ENCODE results near the gene GZMA.

Gene GZMA

DNA sequence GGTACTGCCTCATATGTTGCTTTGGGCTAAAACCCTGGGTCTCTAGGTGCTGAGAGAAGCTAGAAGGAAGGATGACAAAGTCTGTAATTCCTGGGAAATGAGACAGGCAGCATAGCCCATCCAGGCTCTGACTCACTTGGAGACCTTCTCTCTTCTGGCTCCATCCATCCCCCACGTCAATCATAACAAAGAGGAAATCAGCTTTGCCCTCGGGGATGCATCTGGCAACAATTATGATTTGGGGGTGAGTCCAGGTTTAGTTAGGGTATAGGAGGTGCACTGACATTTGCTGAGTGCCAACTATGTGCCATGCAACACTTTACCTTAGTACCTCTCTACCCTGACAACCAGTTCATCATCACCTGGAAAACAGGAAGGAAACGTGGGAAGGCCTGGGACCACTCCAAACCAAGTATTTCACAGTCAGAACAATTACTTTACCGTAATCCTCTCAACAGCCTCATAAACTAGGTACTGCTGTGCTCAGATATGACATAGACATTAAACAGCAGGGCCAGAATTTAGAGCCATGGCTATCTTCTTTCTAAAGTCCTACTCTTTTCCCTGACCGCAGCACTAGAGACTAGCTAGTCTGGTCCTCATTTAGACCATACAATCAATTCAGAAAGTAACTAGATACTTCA lies 39.1 kb upstream of the GZMA start:
- DNase-seq = no peak
- no peak for ATAC-seq (ENCODE audit: insufficient read depth, low read depth)
- H3K9me3 ChIP-seq (ENCODE audit: insufficient read depth, low read length, severe bottlenecking) = no peaks in the 10 kb centered on the region
- peaks cover 16% of the 10 kb centered on the region for H3K4me1 ChIP-seq (ENCODE audit: insufficient read depth, low read length)
- H3K79me2 ChIP-seq (ENCODE audit: insufficient read depth, low read length) = no peaks in the 10 kb centered on the region
- no peak overlapping the region for H3K4me2 ChIP-seq (ENCODE audit: insufficient read depth, low read length)
- H3K27ac ChIP-seq (ENCODE audit: low read length) = no peak overlapping the region
- TF ChIP-seq EZH2 (IDR thresholded peaks at IDR 0.05; ENCODE audit: borderline replicate concordance, low read depth, low read length, severe bottlenecking) = no peak
- H3K4me3 ChIP-seq (ENCODE audit: low read depth in 1 of 2, low read length in 2 of 2) = no peak overlapping the region
- no peaks in the 10 kb centered on the region for H3K36me3 ChIP-seq (ENCODE audit: insufficient read depth, low read length)
- no peak overlapping the region for H3K9ac ChIP-seq (ENCODE audit: low read depth, low read length)
- no peak overlapping the region for H2AFZ ChIP-seq (ENCODE audit: low read depth, low read length)
- H3K27me3 ChIP-seq (ENCODE audit: insufficient read depth, low read length, poor library complexity) = no peaks in the 10 kb centered on the region
- no peaks in the 10 kb centered on the region for H4K20me1 ChIP-seq (ENCODE audit: insufficient read depth, low read length)

DNA sequence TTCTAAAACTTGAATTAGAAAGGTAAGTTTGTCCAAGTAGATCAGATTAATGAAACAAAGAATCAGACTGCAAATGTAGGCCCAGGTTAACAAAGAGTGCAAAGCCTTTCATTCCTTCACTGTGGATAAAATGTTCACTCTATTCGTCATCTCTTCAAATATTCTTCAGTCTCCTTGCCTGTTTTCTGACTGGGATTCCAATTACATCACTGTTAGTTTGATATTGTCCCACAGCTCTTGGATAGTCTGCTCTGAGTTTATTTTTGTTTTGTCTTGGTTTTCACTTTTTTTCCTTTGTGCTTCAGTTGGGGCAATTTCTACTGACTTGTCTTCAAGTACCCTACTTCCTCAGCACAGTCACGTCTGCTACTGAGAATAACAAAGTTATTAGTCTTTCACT lies 38.5 kb upstream of the GZMA start:
- Histone ChIP-seq H3K9ac (ENCODE audit: low read depth, low read length) (no peak overlapping the region), H2AFZ (ENCODE audit: low read depth, low read length) (no peak overlapping the region), H3K4me2 (ENCODE audit: insufficient read depth, low read length) (no peak overlapping the region), H3K27ac (ENCODE audit: low read length) (no peak overlapping the region), H4K20me1 (ENCODE audit: insufficient read depth, low read length) (no peaks in the 10 kb centered on the region), H3K9me3 (ENCODE audit: insufficient read depth, low read length, severe bottlenecking) (no peaks in the 10 kb centered on the region), H3K27me3 (ENCODE audit: insufficient read depth, low read length, poor library complexity) (no peaks in the 10 kb centered on the region), H3K36me3 (ENCODE audit: insufficient read depth, low read length) (no peaks in the 10 kb centered on the region), H3K79me2 (ENCODE audit: insufficient read depth, low read length) (no peaks in the 10 kb centered on the region), H3K4me3 (ENCODE audit: low read depth in 1 of 2, low read length in 2 of 2) (no peak overlapping the region), H3K4me1 (ENCODE audit: insufficient read depth, low read length) (peaks cover 16% of the 10 kb centered on the region)
- TF ChIP-seq, protein P1, sequence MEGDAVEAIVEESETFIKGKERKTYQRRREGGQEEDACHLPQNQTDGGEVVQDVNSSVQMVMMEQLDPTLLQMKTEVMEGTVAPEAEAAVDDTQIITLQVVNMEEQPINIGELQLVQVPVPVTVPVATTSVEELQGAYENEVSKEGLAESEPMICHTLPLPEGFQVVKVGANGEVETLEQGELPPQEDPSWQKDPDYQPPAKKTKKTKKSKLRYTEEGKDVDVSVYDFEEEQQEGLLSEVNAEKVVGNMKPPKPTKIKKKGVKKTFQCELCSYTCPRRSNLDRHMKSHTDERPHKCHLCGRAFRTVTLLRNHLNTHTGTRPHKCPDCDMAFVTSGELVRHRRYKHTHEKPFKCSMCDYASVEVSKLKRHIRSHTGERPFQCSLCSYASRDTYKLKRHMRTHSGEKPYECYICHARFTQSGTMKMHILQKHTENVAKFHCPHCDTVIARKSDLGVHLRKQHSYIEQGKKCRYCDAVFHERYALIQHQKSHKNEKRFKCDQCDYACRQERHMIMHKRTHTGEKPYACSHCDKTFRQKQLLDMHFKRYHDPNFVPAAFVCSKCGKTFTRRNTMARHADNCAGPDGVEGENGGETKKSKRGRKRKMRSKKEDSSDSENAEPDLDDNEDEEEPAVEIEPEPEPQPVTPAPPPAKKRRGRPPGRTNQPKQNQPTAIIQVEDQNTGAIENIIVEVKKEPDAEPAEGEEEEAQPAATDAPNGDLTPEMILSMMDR (IDR thresholded peaks at IDR 0.05; ENCODE audit: borderline replicate concordance, extremely low read depth, low read length, poor library complexity, severe bottlenecking) = no peak
- no peak for TF ChIP-seq EZH2 (IDR thresholded peaks at IDR 0.05; ENCODE audit: borderline replicate concordance, low read depth, low read length, severe bottlenecking)
- no peak for DNase-seq
- ATAC-seq (ENCODE audit: insufficient read depth, low read depth) = no peak

DNA sequence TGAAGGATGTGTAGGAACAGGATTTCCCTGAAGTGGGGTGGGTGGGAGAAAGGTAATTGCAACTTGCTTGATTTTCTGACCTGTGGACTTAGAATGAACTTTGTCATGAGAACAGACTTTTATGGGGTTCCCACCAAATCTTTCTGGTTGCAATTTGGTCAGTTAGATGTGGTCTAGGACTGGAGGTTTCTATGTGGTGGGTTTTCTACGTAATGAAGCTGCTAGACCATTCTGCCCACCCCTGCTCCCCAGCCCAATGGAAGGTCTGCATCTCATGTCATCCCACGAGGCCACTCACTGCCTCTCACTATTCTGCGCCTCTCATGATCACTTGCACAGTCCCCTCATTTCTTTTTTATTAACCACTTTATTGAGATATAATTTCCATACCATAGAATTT lies 37.9 kb upstream of the GZMA start:
- no peak for ATAC-seq (ENCODE audit: insufficient read depth, low read depth)
- Histone ChIP-seq H3K4me2 (ENCODE audit: insufficient read depth, low read length) (no peak overlapping the region), H3K4me1 (ENCODE audit: insufficient read depth, low read length) (peaks cover 16% of the 10 kb centered on the region), H3K9me3 (ENCODE audit: insufficient read depth, low read length, severe bottlenecking) (no peaks in the 10 kb centered on the region), H2AFZ (ENCODE audit: low read depth, low read length) (no peak overlapping the region), H3K27me3 (ENCODE audit: insufficient read depth, low read length, poor library complexity) (no peaks in the 10 kb centered on the region), H3K79me2 (ENCODE audit: insufficient read depth, low read length) (no peaks in the 10 kb centered on the region), H3K9ac (ENCODE audit: low read depth, low read length) (no peak overlapping the region), H3K36me3 (ENCODE audit: insufficient read depth, low read length) (no peaks in the 10 kb centered on the region), H4K20me1 (ENCODE audit: insufficient read depth, low read length) (no peaks in the 10 kb centered on the region), H3K4me3 (ENCODE audit: low read depth in 1 of 2, low read length in 2 of 2) (no peak overlapping the region), H3K27ac (ENCODE audit: low read length) (no peak overlapping the region)
- no peak for DNase-seq
- TF ChIP-seq, protein P1 (IDR thresholded peaks at IDR 0.05; ENCODE audit: borderline replicate concordance, extremely low read depth, low read length, poor library complexity, severe bottlenecking) = no peak

DNA sequence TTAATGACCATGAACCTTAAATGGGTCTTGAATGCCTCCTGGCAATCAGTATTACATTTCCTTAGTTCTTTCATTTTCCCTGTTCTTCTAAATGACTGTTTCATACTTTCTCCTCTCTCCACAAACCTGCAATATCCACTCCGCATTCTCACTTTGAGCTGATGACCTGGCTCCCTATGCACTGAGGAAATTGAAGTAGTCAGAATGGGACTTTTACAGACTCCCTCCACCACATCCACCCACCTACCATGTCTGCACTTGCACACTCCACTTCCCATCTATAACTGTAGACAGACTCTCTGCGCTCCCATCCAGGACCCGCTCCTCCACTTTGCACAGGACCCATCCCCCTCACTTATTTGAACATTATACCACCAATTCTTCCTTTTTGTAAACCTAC lies 36.2 kb upstream of the GZMA start:
- Histone ChIP-seq H4K20me1 (ENCODE audit: insufficient read depth, low read length) (no peaks in the 10 kb centered on the region), H2AFZ (ENCODE audit: low read depth, low read length) (no peak overlapping the region), H3K9me3 (ENCODE audit: insufficient read depth, low read length, severe bottlenecking) (no peaks in the 10 kb centered on the region), H3K27me3 (ENCODE audit: insufficient read depth, low read length, poor library complexity) (no peaks in the 10 kb centered on the region), H3K4me3 (ENCODE audit: low read depth in 1 of 2, low read length in 2 of 2) (no peak overlapping the region), H3K27ac (ENCODE audit: low read length) (no peak overlapping the region), H3K36me3 (ENCODE audit: insufficient read depth, low read length) (no peaks in the 10 kb centered on the region), H3K79me2 (ENCODE audit: insufficient read depth, low read length) (no peaks in the 10 kb centered on the region), H3K4me1 (ENCODE audit: insufficient read depth, low read length) (peaks cover 17% of the 10 kb centered on the region), H3K4me2 (ENCODE audit: insufficient read depth, low read length) (no peak overlapping the region), H3K9ac (ENCODE audit: low read depth, low read length) (no peak overlapping the region)
- DNase-seq (no peak), ATAC-seq (ENCODE audit: insufficient read depth, low read depth) (no peak)
- no peak for TF ChIP-seq EZH2 (IDR thresholded peaks at IDR 0.05; ENCODE audit: borderline replicate concordance, low read depth, low read length, severe bottlenecking)
- TF ChIP-seq, protein P1 (IDR thresholded peaks at IDR 0.05; ENCODE audit: borderline replicate concordance, extremely low read depth, low read length, poor library complexity, severe bottlenecking) = no peak
